HG03457 (cell line): ENCODE data around the gene DGCR8.

ENCODE experiments used
- ATAC-seq: cut with Tn5 transposase; IDR thresholded peaks from one replicate; pipeline ENCODE4 v1.9.1; 2021; ENCODE audit warnings: moderate number of reproducible peaks; ENCODE audit not compliant: unreplicated experiment

The DGCR8 gene

DNA sequence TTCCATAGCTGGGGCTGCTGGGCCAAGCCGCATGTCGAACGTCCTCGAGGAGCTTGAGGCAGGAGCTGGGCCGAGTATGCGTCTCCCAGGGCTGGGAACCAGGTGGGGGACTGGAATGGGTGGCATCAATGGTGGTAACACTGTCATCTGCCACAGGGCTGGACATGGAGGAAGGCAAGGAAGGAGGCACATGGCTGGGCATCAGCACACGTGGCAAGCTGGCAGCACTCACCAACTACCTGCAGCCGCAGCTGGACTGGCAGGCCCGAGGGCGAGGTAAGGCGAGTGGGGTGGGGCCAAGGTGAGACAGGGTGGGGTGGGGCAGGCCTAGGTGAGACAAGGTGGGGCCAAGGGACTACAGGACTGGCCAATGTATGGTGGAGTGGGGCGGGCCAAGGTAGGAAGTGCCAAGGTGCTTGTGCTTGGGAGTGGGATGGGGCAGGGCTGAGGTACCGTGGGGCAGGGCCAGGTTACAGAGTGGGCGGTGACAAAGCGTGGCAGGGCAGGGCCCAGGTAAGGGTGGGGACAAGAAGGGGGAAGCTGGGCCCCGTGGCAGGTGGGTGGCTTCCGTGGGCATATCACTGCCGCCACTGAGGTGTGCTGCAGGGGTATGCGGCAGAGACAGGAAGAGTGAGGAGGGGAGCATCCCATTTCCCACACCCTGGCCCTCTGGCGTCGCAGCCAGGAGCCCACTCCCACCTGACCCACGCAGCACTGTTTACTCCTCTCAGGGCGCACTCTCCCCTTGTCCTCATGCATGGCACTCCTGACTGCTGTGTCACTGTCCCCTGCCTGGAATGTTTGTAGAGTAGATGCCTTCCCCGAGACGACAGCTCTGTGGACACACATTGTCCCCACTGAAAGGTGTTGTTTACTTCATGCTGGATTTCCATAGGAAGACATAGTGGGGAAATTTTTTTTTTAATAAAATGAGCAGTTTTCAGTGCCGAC is 27.5 kb upstream of the DGCR8 start:
- no peak for ATAC-seq

DNA sequence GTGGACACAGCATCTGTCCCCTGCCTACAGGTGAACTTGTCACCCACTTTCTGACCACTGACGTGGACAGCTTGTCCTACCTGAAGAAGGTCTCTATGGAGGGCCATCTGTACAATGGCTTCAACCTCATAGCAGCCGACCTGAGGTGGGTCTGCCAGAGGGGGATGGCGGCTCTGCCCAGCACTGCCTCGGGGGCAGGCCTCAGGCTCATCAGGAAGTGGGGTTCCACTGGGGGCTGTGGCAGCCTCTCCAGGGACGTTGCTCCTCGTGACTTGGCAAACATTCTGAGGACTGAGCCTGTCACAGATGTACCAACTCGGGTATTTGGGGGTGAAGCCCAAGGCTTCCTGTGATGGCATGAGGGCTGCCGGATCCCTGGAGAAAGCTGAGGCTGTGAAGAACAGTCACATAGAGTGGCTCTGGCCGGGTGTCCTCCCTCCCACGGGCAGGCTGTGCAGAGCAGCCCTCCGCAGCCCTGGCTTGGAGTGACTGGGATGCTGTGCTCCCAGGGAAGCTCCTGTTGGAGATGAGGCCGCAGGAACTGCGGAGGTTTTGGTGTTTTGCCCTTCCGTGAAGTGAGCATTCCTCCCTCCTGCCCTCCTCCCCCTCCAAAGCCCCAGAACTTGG is 26.5 kb upstream of the DGCR8 start:
- ATAC-seq: no peak

DNA sequence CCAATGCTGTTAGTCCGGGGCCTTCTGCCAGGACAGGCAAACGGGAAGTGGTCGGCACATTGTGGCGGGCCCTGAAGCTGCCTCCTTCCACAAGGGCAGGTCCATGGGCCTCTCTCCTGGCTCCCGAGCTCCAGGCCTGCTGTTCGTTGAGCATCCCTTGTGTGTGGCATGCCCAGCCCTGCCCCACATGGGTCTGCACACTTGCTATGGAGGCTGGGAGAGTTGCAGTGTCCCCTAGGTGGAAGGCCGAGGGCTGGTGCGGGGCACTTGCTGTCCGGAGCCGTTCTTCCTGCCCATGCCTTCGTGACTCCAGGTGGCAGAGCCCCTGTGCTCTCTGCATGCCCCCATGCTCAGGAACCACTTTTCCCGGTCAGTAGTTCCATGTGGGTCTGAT is 26.0 kb upstream of the DGCR8 start:
- ATAC-seq: no peak

DNA sequence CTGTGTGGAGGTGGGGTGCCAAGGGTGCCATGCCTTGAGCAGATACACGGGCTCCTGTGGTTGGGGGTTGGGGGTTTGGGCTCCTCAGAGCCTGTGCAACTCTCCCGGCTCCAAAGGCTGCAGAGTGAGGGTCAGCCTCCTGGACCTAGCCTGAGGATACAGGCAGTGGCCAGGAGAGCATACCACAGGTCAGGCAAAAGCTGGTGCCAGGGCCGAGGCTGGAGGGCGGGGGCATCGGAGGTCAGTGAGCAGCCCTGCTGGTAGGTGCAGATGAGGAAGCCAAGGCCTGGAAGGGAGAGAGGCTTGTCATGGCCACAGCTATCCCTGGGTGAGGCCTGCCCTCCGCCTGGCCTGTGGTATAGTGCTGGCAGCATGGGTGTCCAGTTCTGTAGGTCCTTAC is 25.6 kb upstream of the DGCR8 start:
- no peak for ATAC-seq

DNA sequence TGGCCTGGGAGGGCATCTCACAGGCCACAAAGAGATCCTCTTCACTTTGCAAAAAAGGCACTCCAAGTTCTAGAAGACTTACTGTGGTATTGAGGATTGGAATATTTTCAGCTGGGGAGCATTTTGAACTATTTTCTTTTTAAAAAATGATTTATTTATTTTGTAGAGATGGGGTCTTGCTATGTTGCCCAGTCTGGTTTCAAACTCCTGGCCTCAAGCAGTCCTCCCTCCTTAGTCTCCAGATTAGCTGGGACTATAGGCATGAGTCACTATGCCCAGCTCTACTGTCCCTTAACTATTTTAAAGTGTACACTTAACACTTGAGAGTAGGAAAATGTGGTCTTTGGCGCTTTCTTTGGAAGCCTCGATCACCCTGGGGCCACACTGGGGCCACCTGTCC is 24.9 kb upstream of the DGCR8 start:
- ATAC-seq: no peak

DNA sequence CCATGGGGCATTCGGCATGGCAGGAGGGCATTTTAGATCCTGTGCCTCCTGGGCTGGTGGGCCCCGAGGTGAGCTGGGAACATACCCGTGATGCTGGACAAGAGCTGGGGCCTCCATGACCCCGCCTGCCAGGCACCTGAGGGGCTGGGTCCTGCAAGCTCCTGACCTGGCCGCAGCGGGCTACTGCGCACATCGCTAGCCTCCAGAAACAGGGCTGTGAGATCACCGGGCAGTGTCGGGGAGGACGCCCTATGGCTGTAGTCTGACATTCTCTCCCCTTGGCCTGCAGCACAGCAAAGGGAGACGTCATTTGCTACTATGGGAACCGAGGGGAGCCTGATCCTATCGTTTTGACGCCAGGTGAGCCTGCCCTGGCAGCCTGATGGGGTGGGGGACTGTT is 24.4 kb upstream of the DGCR8 start:
- ATAC-seq: no peak

DNA sequence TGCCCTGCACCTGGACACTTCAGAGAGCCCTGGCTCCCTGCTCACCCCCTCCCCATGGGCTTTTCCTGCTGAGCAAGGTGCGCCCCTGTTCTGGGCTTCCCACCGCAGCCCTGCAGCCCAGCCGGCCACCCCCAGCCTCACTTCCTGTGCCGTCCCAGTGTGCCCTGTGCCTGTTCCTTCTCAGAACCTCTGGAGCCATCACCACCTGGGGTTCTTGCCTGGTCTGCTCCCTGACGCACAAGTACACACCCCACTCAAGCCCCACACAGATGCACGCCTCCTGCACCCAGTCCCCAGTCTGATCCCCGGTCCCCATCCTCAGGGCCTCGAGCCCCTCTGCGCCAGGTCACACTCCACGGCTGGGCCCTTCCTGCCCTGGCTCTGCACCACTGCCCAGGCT is 23.9 kb upstream of the DGCR8 start:
- ATAC-seq: no peak

DNA sequence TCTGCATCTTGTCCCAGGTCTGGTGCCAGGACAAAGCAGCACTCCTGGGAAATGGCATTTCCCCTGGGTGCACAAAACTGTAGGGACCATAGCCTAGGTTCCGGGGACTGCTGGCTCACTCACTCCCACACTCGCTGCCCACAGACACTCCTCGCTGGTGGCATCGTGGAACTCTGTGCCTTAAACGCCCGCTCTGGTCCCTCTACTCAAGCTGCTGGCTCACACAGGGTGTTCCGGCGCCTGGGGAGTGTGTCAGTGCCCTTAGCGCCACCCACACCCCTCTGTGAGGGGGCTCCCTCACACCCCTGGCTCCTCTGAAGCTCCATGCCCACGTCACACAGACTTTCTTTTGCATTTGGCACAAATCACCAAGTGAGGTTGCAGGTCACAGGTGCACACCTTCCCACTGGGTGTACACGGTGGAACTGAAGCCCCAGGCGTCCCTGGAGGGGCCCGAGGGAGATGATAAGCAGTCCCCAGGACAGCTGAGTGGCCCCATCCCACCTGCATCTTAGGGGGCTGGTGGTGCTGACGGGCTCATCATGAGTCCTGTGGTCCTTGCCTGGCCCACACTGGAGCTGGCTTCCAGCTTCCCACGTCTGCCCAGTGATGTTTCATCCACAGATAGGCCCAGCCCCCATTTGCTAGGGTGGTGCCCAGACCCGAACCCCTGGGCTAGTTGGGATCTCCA is 23.2 kb upstream of the DGCR8 start:
- no peak for ATAC-seq

DNA sequence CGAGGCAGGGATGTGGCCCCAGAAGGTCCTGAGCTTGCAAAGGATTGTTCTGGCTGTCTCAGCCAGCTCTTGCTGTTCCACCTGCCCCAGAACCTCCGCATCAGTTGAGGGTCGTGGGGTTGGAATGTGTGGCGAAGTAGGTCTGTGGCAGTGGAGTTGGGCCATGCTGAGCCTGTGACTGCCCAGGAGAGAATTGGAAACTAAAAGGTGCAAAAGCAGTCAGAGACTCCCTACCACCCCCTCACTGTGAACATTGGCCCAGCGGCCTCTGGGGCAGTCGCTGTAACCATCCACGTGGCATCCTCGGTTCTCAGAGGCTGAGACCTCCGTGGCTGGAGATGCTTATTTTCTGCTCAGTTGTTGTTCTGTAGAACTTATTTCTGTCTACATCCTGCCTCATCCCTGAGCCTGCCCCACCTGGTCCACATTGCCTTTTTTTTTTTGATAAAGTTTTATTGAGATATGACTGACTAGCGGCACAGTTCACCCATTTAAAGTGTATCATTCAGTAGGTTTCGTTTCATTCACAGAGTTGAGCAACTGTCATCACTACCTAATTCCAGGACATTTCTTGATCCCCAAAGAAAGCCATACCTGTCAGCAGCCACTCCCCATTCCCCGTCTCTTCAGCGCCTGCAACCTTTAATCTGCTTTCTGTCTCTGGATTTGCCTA is 22.3 kb upstream of the DGCR8 start:
- no peak for ATAC-seq

DNA sequence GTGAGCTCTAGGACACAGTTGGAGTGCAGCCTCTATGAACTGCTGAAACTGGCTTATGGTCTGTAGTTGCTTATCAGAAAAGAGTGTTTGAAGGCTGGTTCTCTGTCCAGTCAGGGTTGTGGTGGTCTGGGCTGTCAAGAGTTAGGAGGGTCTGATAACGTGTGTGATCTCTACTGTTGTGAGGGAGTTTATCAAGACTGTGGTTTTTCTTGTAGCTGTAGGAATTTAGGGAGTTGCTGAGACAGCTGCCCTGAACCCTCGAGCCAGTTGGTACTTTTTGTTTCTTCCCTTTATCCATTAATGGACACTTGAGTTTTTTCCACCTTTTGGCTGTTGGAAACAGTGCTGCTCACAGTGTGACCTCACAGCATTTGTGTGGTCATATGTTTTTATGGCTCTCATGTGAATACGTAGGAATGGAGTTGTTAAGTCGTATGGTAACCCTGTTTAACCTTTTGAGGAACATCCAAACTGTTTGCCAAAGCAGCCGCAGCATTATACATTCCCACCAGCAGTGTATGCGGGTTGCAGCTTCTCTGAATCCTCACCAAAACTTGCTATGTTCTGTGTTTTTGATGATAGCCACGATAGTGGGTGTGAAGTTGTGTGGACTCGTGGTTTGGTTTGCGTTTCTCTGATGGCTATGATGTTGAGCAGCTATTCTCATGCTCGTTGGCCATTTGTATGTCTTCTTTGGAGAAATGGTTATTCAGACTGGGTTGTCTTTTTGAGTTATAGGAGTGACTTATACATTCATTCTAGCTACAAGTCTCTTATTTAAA is 20.9 kb upstream of the DGCR8 start:
- no peak for ATAC-seq

DNA sequence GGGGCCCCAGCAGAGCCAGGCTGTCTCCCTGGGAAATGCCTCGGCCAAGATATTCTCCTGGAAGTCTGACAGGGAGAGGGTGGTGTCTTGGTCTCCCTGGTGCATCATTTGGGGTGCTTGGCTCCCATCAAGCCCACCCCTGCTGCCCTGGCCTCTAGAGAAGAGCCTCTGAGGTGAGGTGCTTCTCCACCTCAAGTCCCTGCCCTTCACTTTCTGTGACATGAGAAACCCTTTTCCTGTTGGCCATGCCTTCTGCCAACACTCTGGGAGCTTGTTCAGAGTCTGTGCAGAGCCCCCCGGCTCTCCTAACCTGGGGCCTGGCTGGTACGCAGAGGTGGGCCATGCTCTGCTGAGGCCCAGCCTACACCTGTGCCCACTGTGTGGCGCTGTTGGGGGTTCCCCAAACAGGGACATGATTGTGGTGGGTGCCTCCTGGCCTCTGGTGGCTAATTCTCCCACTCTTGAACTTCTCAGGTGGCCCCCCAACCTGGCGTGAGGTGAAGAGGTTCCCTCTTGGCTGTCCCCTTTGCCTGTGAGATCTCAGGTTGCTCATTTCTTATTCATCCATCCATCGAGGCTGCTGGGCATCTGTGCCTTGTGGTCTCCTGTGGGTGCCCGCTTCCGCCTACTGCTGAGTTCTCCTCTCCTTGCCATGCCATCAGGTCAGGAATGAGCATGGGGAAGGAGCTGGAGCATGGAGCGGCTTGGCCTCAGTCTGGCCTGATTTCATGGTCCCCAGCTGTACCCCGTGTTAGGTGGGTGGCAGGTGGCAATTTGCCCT is 19.2 kb upstream of the DGCR8 start:
- no peak for ATAC-seq

DNA sequence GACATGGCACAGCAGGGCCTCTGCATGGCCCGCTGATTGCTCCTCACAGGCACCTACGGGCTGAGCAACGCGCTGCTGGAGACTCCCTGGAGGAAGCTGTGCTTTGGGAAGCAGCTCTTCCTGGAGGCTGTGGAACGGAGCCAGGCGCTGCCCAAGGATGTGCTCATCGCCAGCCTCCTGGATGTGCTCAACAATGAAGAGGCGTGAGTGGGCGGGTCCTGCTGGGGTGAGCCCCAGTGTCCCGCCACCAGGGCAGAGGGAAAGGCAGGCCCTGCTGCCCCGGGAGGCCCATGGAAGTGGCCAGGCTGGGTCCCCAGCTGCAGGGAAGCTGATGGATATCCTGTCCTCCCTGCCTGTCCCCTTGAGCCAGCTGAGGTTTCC is 18.6 kb upstream of the DGCR8 start:
- no peak for ATAC-seq

DNA sequence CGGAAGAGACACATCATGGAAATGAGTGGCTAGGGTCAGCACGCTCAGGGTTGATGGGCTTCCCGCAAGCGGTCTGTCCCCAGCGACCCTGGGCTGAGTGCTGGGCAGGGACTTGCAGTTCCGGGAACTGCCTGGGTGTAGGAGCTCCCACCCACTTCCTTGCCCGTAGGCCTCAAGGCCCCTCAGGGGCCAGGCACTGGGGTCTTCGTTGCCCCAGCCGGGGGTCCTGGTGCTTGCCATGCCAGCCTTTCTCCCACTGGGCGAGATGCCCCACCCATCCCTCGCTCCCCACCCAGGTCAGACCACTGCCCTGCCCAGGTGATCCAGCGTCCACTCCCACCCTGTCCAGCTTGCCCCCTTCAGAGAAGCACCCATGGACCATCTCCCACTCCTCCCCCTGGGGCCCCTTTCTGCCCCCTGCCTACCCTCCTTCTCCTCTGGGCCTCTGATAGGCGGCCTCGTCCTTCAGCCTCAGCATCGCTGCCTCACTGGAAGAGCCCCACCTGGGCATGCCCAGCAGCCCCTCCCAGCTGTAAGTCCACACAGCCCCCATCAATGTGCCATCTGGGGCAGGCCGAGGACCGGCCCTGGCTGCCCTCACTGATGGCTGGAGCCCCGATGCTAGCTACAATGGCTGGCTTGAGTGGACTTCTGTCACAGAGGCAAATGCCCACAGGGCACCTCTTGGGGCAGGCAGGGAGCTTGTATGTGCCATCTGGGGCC is 17.8 kb upstream of the DGCR8 start:
- ATAC-seq: no peak

DNA sequence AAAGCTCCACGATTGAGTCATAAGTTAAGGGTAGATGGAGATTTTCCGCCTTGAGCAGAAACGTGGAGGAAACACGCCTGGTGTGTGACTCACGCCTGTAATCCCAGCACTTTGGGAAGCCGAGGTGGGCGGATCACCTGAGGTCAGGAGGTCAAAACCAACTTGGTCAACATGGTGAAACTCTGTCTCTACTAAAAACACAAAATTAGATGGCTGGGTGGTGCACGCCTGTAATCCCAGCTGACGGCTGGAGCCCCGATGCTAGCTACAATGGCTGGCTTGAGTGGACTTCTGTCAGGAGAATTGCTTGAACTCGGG is 17.3 kb upstream of the DGCR8 start:
- no peak for ATAC-seq

DNA sequence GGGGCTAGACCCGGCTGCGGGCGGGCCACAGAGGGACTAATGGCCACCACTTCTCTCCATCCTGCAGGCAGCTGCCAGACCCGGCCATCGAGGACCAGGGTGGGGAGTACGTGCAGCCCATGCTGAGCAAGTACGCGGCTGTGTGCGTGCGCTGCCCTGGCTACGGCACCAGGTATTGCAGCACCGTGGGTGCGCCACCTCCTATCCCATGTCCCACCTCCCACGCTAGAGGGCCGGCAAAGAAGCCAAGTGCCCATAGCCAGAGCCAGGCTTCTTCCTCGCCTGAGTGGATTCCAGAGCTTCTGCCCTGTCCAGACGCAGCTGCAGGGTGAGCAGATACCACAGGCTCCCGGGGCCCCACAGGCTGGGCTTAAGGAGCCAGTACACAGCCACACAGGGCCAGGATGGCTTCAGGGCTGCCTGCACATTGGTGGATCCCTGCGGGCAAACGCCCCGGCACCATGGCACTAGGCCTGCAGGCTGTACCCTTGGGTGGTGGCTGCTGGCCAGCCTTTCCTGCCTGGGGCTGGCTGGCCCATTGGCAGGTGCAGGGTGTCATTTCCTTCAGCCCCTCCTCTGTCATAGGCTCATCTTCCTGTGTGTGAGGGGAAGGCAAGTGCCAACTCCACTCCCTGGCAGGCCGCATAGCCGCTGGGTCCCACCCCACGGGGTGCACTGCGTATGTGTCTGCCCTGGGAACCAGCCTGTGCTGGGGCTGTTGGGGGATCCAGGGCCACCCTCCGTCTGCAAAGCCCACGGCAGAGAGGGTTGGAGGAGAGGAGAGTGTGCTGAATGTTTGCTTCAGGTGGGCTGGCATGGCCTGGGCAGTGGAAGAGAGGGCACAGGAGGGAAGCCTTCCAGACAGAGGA is 16.5 kb upstream of the DGCR8 start:
- no peak for ATAC-seq

DNA sequence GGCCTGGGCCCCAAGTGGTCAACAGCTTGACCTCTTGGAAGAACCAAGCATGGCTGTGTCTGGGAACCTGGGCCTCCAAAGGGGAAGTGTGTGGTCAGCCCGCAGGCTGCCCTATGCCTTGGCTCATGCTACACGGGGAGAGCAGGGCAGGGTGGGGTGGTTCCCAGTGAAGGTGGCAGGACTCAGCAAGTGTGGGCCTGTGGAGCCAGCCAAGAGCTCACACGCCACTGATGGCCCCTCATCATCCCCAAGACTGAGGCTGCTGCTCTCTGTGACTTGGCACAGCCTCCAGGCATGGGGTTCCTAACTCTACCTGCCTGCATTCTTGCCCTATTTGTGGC is 15.9 kb upstream of the DGCR8 start:
- no peak for ATAC-seq

DNA sequence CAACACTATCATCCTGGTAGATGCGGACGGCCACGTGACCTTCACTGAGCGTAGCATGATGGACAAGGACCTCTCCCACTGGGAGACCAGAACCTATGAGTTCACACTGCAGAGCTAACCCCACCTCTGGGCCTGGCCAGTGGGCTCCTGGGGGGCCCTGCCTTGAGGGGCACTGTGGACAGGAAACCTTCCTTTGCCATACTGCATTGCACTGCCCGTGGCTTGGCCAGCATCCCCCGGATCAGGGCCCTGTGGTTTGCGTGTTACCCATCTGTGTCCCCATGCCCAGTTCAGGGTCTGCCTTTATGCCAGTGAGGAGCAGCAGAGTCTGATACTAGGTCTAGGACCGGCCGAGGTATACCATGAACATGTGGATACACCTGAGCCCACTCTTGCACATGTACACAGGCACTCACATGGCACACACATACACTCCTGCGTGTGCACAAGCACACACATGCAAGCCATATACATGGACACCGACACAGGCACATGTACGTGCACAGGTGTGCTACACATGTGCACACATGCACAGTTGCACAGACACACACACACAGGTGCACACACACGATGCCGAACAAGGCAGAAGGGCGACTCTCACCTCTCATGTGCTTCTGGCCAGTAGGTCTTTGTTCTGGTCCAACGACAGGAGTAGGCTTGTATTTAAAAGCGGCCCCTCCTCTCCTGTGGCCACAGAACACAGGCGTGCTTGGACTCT is 15.3 kb upstream of the DGCR8 start:
- no peak for ATAC-seq
